Activated T-cell treated with anti-CD3 and anti-CD28 coated beads, Interleukin-2, amount 50 U/mL, for 24 hours (primary cell): ENCODE data around the gene AOC1.
"Not testable (repeated sequence)": the region's sequence is repeated elsewhere in the genome, so short reads cannot be mapped to it uniquely, and the experiment has no call there.

Experiments used
- DNase-seq: peaks from one replicate; pipeline ENCODE4 v3.0.0-alpha.2; 2020
- H3K27ac Mint-ChIP-seq: 2 replicates; pipeline ENCODE4 v1.8.0; 2020; ENCODE audit warnings: mild to moderate bottlenecking, mixed read lengths
- H3K27me3 Mint-ChIP-seq: 2 replicates; pipeline ENCODE4 v1.8.0; 2020; ENCODE audit warnings: mixed read lengths
- H3K36me3 Mint-ChIP-seq: 2 replicates; pipeline ENCODE4 v1.8.0; 2020; ENCODE audit warnings: low read depth, mixed read lengths
- H3K4me1 Mint-ChIP-seq: 2 replicates; pipeline ENCODE4 v1.8.0; 2020; ENCODE audit warnings: low read depth, mixed read lengths
- H3K4me3 Mint-ChIP-seq: 2 replicates; pipeline ENCODE4 v1.8.0; 2020; ENCODE audit warnings: mild to moderate bottlenecking, moderate library complexity, mixed read lengths
- H3K9me3 Mint-ChIP-seq: 2 replicates; pipeline ENCODE4 v1.8.0; 2020; ENCODE audit warnings: mixed read lengths

Gene AOC1

DNA sequence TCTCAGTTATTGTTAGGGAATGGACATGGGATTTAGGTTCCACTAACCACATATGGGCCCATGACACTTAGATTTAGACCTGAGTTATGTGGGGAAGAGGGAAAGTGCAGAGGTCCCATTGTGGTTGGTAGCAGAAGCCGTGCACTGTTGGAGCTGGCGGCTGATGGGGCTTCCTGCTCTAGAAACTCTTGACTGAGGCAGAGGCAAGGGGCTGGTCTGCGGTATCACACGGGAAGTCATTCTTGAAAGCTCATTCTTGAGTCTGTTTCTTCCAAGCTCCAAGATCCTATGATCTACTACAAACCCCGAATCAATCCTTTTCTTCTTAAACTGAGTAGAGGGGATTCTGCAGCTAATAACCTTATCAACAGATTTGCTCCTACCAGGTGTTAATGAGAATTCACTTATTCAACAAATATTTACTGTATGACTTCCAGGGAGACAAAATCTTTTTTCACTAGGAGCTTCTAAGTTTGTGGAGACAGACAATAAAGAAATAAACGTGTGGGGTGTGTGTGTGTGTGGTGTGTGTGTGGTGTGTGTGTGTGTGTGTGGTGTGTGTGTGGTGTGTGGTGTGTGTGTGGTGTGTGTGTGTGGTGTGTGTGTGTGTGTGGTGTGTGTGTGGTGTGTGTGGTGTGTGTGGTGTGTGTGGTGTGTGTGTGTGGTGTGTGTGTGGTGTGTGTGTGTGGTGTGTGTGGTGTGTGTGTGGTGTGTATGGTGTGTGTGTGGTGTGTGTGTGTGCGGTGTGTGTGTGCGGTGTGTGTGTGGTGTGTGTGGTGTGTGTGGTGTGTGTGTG, 57.1 kb downstream of the AOC1 start:
- no peak overlapping the region for H3K4me3 Mint-ChIP-seq
- DNase-seq: no peak
- H3K4me1 Mint-ChIP-seq: peaks cover 7% of the 10 kb centered on the region
- peaks cover 8% of the 10 kb centered on the region for H3K27me3 Mint-ChIP-seq
- H3K9me3 Mint-ChIP-seq: no peaks in the 10 kb centered on the region
- H3K27ac Mint-ChIP-seq: no peak overlapping the region
- no peaks in the 10 kb centered on the region for H3K36me3 Mint-ChIP-seq

DNA sequence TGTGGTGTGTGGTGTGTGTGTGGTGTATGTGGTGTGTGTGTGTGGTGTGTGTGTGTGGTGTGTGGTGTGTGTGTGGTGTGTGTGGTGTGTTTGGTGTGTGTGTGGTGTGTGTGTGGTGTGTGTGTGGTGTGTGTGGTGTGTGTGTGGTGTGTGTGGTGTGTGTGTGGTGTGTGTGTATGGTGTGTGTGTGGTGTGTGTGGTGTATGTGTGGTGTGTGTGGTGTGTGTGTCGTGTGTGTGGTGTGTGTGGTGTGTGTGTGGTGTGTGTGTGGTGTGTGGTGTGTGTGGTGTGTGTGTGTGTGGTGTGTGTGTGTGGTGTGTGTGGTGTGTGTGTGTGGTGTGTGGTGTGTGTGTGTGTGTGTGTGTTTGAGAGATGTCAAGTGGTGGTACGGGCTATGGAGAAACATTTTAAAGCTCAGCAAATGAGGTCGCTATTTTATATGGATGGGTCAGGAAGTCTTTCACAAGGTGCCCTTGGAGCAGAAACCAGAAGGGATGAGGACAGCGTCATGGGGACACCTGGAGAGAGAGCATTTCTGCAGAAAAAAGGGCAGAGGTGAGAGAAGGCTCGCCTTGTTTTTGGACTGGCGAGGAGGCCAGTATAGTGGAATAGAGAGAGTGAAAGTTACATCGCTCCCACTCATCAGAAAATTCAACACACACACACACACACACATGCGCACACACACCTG, 58.1 kb downstream of the AOC1 start:
- H3K4me3 Mint-ChIP-seq, H3K9me3 Mint-ChIP-seq, H3K27ac Mint-ChIP-seq, H3K27me3 Mint-ChIP-seq, H3K36me3 Mint-ChIP-seq, DNase-seq, H3K4me1 Mint-ChIP-seq: not testable (repeated sequence)

- H3K4me3 Mint-ChIP-seq: no peak overlapping the region
- no peak for DNase-seq
- H3K9me3 Mint-ChIP-seq: no peaks in the 10 kb centered on the region
- peaks cover 5% of the 10 kb centered on the region for H3K27me3 Mint-ChIP-seq
- peaks cover 7% of the 10 kb centered on the region for H3K4me1 Mint-ChIP-seq
- H3K36me3 Mint-ChIP-seq: no peaks in the 10 kb centered on the region
- no peak overlapping the region for H3K27ac Mint-ChIP-seq
Measured at GRCh38 chr7:150910996-150911422, 58.7 kb downstream of the AOC1 start.
